Activated CD8-positive, alpha-beta memory T cell treated with anti-CD3 and anti-CD28 coated beads, Interleukin-2, amount 50 U/mL, for 24 hours (primary cell): Measurements from ENCODE around the gene HGD.
"Not testable (repeated sequence)": the region's sequence is repeated elsewhere in the genome, so short reads cannot be mapped to it uniquely, and the experiment has no call there.

Experiments
- DNase-seq: peaks from one replicate; pipeline ENCODE4 v3.0.0-alpha.2; 2020; ENCODE audit errors: extremely low read depth

The HGD gene

GRCh38 chr3:120678984-120679383, 3.1 kb downstream of the HGD start:
- DNase-seq, result no peak

- no peak for DNase-seq
Measured at GRCh38 chr3:120678331-120678947, 3.6 kb downstream of the HGD start.

- DNase-seq, result not testable (repeated sequence)
Measured at GRCh38 chr3:120677193-120677592, 4.8 kb downstream of the HGD start.

GRCh38 chr3:120673116-120673515, 8.9 kb downstream of the HGD start:
- no peak for DNase-seq

- no peak for DNase-seq
Measured at GRCh38 chr3:120670576-120670975, 11.5 kb downstream of the HGD start.

- DNase-seq, result no peak
Measured at GRCh38 chr3:120664926-120665325, 17.1 kb downstream of the HGD start.

- DNase-seq, result no peak
Measured at GRCh38 chr3:120661945-120662344, 20.1 kb downstream of the HGD start.

- DNase-seq, result no peak
Measured at GRCh38 chr3:120661106-120661905, 20.7 kb downstream of the HGD start.

GRCh38 chr3:120659834-120660233, 22.2 kb downstream of the HGD start:
- no peak for DNase-seq

- DNase-seq, result no peak
Measured at GRCh38 chr3:120659285-120659684, 22.8 kb downstream of the HGD start.

- no peak for DNase-seq
Measured at GRCh38 chr3:120652896-120653545, 29.0 kb downstream of the HGD start.

GRCh38 chr3:120652281-120652680, 29.8 kb downstream of the HGD start:
- DNase-seq, result no peak

- no peak for DNase-seq
Measured at GRCh38 chr3:120650311-120650710, 31.7 kb downstream of the HGD start.

- DNase-seq, result no peak
Measured at GRCh38 chr3:120649830-120650233, 32.2 kb downstream of the HGD start.

- DNase-seq, result no peak
Measured at GRCh38 chr3:120648290-120648689, 33.7 kb downstream of the HGD start.

- DNase-seq, result no peak
Measured at GRCh38 chr3:120646771-120647432, 35.1 kb downstream of the HGD start.

GRCh38 chr3:120645083-120645845, 36.8 kb downstream of the HGD start:
- DNase-seq, result no peak

GRCh38 chr3:120642368-120642948, 39.6 kb downstream of the HGD start:
- DNase-seq, result no peak

GRCh38 chr3:120641696-120642246, 40.3 kb downstream of the HGD start:
- DNase-seq, result no peak

- no peak for DNase-seq
Measured at GRCh38 chr3:120640231-120640630, 41.8 kb downstream of the HGD start.

GRCh38 chr3:120638820-120639219, 43.2 kb downstream of the HGD start:
- DNase-seq, result not testable (repeated sequence)
